GM23338 (cell line): Measurements from ENCODE around the gene PAIP1. TPM values are rescaled to one million over a fixed set of nuclear protein-coding genes. Genes with fewer than 3 reads are reported as not detected.

ENCODE experiments used
- ATAC-seq: fragments of 200-7000 bp; cut with Tn5 transposase; 3 replicates; pipeline ENCODE4 v1.9.1; 2020
- DNase-seq: peaks from one replicate; pipeline ENCODE4 v3.0.0-alpha.2; 2015; ENCODE audit warnings: low spot score
- H2AFZ ChIP-seq: fragments of 200-600 bp; sonication (generic); 2 replicates; pipeline ENCODE4 v1.8.0; 2016; ENCODE audit warnings: antibody characterized with exemption, mild to moderate bottlenecking, moderate library complexity
- H3F3A ChIP-seq: fragments of 200-600 bp; sonication (generic); replicated peaks from 2 replicates; pipeline ENCODE4 v1.8.0; 2017; ENCODE audit warnings: antibody characterized with exemption, mixed run types, low read depth
- H3K27ac ChIP-seq: fragments of 200-600 bp; sonication (generic); 2 replicates; pipeline ENCODE4 v1.6.1; 2016; ENCODE audit warnings: low read depth
- H3K27me3 ChIP-seq: fragments of 200-600 bp; sonication (generic); 2 replicates; pipeline ENCODE4 v1.8.0; 2016; ENCODE audit warnings: mild to moderate bottlenecking, mixed run types, moderate library complexity; ENCODE audit not compliant: insufficient read depth
- H3K36me3 ChIP-seq: fragments of 200-600 bp; sonication (generic); 2 replicates; pipeline ENCODE4 v1.8.0; 2016; ENCODE audit warnings: mild to moderate bottlenecking; ENCODE audit not compliant: insufficient read depth
- H3K4me1 ChIP-seq: fragments of 200-600 bp; sonication (generic); 2 replicates; pipeline ENCODE4 v1.8.0; 2016; ENCODE audit warnings: mild to moderate bottlenecking, moderate library complexity; ENCODE audit not compliant: insufficient read depth
- H3K4me2 ChIP-seq: fragments of 200-600 bp; sonication (generic); 2 replicates; pipeline ENCODE4 v1.7.1; 2017; ENCODE audit warnings: mixed run types
- H3K4me3 ChIP-seq: fragments of 200-600 bp; sonication (generic); 2 replicates; pipeline ENCODE4 v1.6.1; 2016; ENCODE audit warnings: mixed run types
- H3K79me2 ChIP-seq: fragments of 200-600 bp; sonication (generic); replicated peaks from 2 replicates; pipeline ENCODE4 v1.8.0; 2017; ENCODE audit warnings: mild to moderate bottlenecking; ENCODE audit not compliant: insufficient read depth
- H3K9me2 ChIP-seq: fragments of 200-600 bp; sonication (generic); 2 replicates; pipeline ENCODE4 v1.8.0; 2017; ENCODE audit not compliant: insufficient read depth
- H4K20me1 ChIP-seq: fragments of 200-600 bp; sonication (generic); replicated peaks from 2 replicates; pipeline ENCODE4 v1.8.0; 2017; ENCODE audit warnings: mild to moderate bottlenecking; ENCODE audit not compliant: insufficient read depth
- H3K27ac Mint-ChIP-seq: 2 replicates; pipeline ENCODE4 v1.8.0; 2020; ENCODE audit warnings: inconsistent platforms, mild to moderate bottlenecking, moderate library complexity, mixed read lengths
- H3K27me3 Mint-ChIP-seq: 3 replicates; pipeline ENCODE4 v1.8.0; 2022; ENCODE audit warnings: low read depth, mild to moderate bottlenecking, moderate library complexity, mixed read lengths, inconsistent platforms; ENCODE audit not compliant: insufficient read depth, poor library complexity
- H3K36me3 Mint-ChIP-seq: 3 replicates; pipeline ENCODE4 v1.8.0; 2021; ENCODE audit warnings: low read depth, mild to moderate bottlenecking, inconsistent platforms, moderate library complexity, mixed read lengths
- H3K4me1 Mint-ChIP-seq: 3 replicates; pipeline ENCODE4 v1.8.0; 2020; ENCODE audit warnings: mild to moderate bottlenecking, inconsistent platforms, mixed read lengths
- H3K4me3 Mint-ChIP-seq: 3 replicates; pipeline ENCODE4 v1.8.0; 2021; ENCODE audit warnings: moderate library complexity, mild to moderate bottlenecking, inconsistent platforms, mixed read lengths
- H3K9me3 Mint-ChIP-seq: 3 replicates; pipeline ENCODE4 v1.8.0; 2020; ENCODE audit warnings: moderate library complexity, mild to moderate bottlenecking, inconsistent platforms, mixed read lengths
- CREB1 ChIP-seq: fragments of 250-450 bp; sonication (Bioruptor Pico); IDR thresholded peaks from 2 replicates; pipeline ENCODE4 v1.5.0; 2020; ENCODE audit warnings: low read depth, mild to moderate bottlenecking, moderate library complexity
- CTCF ChIP-seq, 2 experiments: fragments of 200-600 bp in 1 of 2; sonication (generic) in 1 of 2; conservative IDR thresholded peaks; 2 replicates each; pipeline versions ENCODE4 v1.5.1 to v1.6.1; 2016 to 2017; ENCODE audit warnings: antibody characterized with exemption in 2 of 2, low read depth in 2 of 2, mild to moderate bottlenecking in 2 of 2, moderate library complexity in 1 of 2
- EZH2 ChIP-seq: fragments of 200-600 bp; sonication (generic); IDR thresholded peaks from one replicate; pipeline ENCODE4 v1.8.0; 2017; ENCODE audit warnings: antibody characterized with exemption, mild to moderate bottlenecking, low read depth; ENCODE audit not compliant: unreplicated experiment
- EZH2phosphoT487 ChIP-seq: fragments of 200-600 bp; sonication (generic); IDR thresholded peaks from one replicate; pipeline ENCODE4 v1.8.1; 2018; ENCODE audit warnings: antibody characterized with exemption; ENCODE audit not compliant: unreplicated experiment
- JUNB ChIP-seq: IDR thresholded peaks from one replicate; pipeline ENCODE4 v1.6.1; 2016; ENCODE audit warnings: antibody characterized with exemption; ENCODE audit not compliant: unreplicated experiment
- NANOG ChIP-seq: IDR thresholded peaks from 2 replicates; pipeline ENCODE4 v1.6.1; 2016; ENCODE audit warnings: antibody characterized with exemption, borderline replicate concordance
- POLR2AphosphoS5 ChIP-seq: IDR thresholded peaks from 2 replicates; pipeline ENCODE4 v1.6.1; 2016; ENCODE audit warnings: antibody characterized with exemption, low read depth
- REST ChIP-seq: IDR thresholded peaks from one replicate; pipeline ENCODE4 v1.6.1; 2018; ENCODE audit warnings: antibody characterized with exemption; ENCODE audit not compliant: unreplicated experiment
- STAT1 ChIP-seq: IDR thresholded peaks from one replicate; pipeline ENCODE4 v1.6.1; 2016; ENCODE audit warnings: antibody characterized with exemption; ENCODE audit not compliant: unreplicated experiment
- ZNF114 ChIP-seq: fragments of 250-450 bp; sonication (Bioruptor Pico); IDR thresholded peaks from 2 replicates; pipeline ENCODE4 v1.5.0; 2020; ENCODE audit warnings: mild to moderate bottlenecking, moderate library complexity
- ZNF331 ChIP-seq: fragments of 250-450 bp; sonication (Bioruptor Pico); IDR thresholded peaks from 2 replicates; pipeline ENCODE4 v1.5.0; 2020; ENCODE audit warnings: low read depth, mild to moderate bottlenecking, moderate library complexity
- ZNF462 ChIP-seq: fragments of 250-450 bp; sonication (Bioruptor Pico); IDR thresholded peaks from 2 replicates; pipeline ENCODE4 v1.5.0; 2020; ENCODE audit warnings: mild to moderate bottlenecking, moderate library complexity
- polyA plus RNA-seq: library from polyadenylated mRNA; unstranded; fragments of >200 nt; fragmentation: Nextera tagmentation; extraction: Ambion mirVana; gene quantifications from 2 replicates; pipeline ENCODE4 v1.2.1, GENCODE V29; 2016
- total RNA-seq: library from RNA; depleted of rRNA; stranded (reverse); fragments of >200 nt; shearing (Covaris generic); gene quantifications from 2 replicates; pipeline ENCODE4 v1.2.3, GENCODE V29; 2014
- TF ChIP-seq, protein P1 (sequence below): IDR thresholded peaks from 2 replicates; pipeline ENCODE4 v1.6.1; 2016; ENCODE audit warnings: antibody characterized with exemption

Gene PAIP1
- total and polyA plus RNA-seq, 2 experiments from 2014 or later = 108 to 140 TPM

DNA sequence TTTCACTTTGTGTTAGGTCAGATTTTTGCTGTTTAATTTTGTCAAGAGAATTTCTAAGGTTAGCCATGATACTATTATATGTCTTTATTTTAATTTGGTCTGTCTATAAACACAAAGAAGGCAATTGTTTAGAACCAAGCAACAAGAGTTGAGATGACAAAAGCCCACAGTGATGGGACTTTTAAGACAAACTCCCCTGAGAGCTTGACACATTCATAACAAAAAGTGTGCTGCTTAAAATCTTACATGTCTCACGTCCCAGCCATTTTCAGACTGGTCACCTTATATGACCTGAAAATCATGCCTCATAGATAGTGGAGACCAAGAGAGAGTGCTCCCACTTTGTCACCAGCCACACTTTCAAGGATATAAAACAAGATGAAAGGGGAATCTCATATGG lies 24.5 kb upstream of the PAIP1 start:
- no peaks in the 10 kb centered on the region for H3K27me3 ChIP-seq
- Mint-ChIP-seq H3K36me3 (peaks cover 39% of the 10 kb centered on the region), H3K4me1 (peaks cover 7% of the 10 kb centered on the region), H3K27ac (no peak overlapping the region), H3K27me3 (peaks cover 5% of the 10 kb centered on the region), H3K4me3 (no peak overlapping the region), H3K9me3 (peaks cover 34% of the 10 kb centered on the region)
- no peaks in the 10 kb centered on the region for H3K79me2 ChIP-seq
- H2AFZ ChIP-seq = no peak overlapping the region
- no peaks in the 10 kb centered on the region for H3F3A ChIP-seq
- DNase-seq (no peak), ATAC-seq (no peak)
- H3K4me2 ChIP-seq = no peak overlapping the region
- no peaks in the 10 kb centered on the region; the same call in 1 of the 2 replicates for H3K36me3 ChIP-seq
- H3K9me2 ChIP-seq = peaks cover 16% of the 10 kb centered on the region
- 0 out of 2 replicates have a peak, but pooled peaks cover 5% of the 10 kb centered on the region for H3K4me1 ChIP-seq
- H4K20me1 ChIP-seq = no peaks in the 10 kb centered on the region
- H3K27ac ChIP-seq = no peak overlapping the region
- TF ChIP-seq REST (no peak), NANOG (no peak), POLR2AphosphoS5 (no peak), EZH2phosphoT487 (no peak), EZH2 (no peak), CREB1 (no peak), STAT1 (no peak), ZNF114 (no peak), JUNB (no peak), ZNF462 (CRISPR knock-in tag) (no peak), ZNF331 (CRISPR knock-in tag) (no peak), CTCF (conservative IDR thresholded peaks at IDR 0.05; ENCODE audit: low read depth in 2 of 2) (no peak)
- TF ChIP-seq, protein P1, sequence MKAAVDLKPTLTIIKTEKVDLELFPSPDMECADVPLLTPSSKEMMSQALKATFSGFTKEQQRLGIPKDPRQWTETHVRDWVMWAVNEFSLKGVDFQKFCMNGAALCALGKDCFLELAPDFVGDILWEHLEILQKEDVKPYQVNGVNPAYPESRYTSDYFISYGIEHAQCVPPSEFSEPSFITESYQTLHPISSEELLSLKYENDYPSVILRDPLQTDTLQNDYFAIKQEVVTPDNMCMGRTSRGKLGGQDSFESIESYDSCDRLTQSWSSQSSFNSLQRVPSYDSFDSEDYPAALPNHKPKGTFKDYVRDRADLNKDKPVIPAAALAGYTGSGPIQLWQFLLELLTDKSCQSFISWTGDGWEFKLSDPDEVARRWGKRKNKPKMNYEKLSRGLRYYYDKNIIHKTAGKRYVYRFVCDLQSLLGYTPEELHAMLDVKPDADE = no peak
- H3K4me3 ChIP-seq = no peak overlapping the region
